Vagina (tissue), 2 donors: ENCODE data around the gene CD4. TPM values are rescaled to one million over a fixed set of nuclear protein-coding genes. Genes with fewer than 3 reads are reported as not detected.

Source experiments
- DNase-seq, 2 donors: peaks; one replicate each; pipeline ENCODE4 v3.0.0-alpha.2; 2017; ENCODE audit errors: extremely low spot score in 2 of 2
- H3K27ac ChIP-seq: fragments of 200-600 bp; sonication (generic); one replicate; pipeline ENCODE4 v1.5.1; 2019
- H3K27me3 ChIP-seq: fragments of 200-600 bp; sonication (generic); one replicate; pipeline ENCODE4 v1.5.1; 2019
- H3K36me3 ChIP-seq, 2 donors: fragments of 200-600 bp; sonication (generic); one replicate each; pipeline ENCODE4 v1.5.1; 2017 to 2019
- H3K4me1 ChIP-seq: fragments of 200-600 bp; sonication (generic); one replicate; pipeline ENCODE4 v1.5.1; 2019
- H3K4me3 ChIP-seq, 2 donors: fragments of 200-600 bp; sonication (generic); 1 replicate in 1 of 2; 2 replicates in 1 of 2; pipeline ENCODE4 v1.5.1; 2016 to 2019
- H3K9me3 ChIP-seq: fragments of 200-600 bp; sonication (generic); one replicate; pipeline ENCODE4 v1.5.1; 2019
- CTCF ChIP-seq, 3 experiments: fragments of 450-650 bp in 2 of 3; fragments of 200-600 bp in 1 of 3; sonication (generic) in 1 of 3; IDR thresholded peaks; one replicate each; pipeline ENCODE4 v1.5.1; 2017 to 2019; ENCODE audit warnings: antibody characterized with exemption in 3 of 3, mild to moderate bottlenecking in 2 of 3, moderate library complexity in 2 of 3
- POLR2A ChIP-seq, 2 donors: fragments of 450-650 bp; IDR thresholded peaks; one replicate each; pipeline ENCODE4 v1.6.1; 2017; ENCODE audit warnings: antibody characterized with exemption in 2 of 2, mild to moderate bottlenecking in 2 of 2, moderate library complexity in 2 of 2
- POLR2AphosphoS5 ChIP-seq, 2 donors: sonication (generic); formaldehyde crosslinking; IDR thresholded peaks; one replicate each; pipeline ENCODE4 v1.9.0; 2017; ENCODE audit warnings: antibody characterized with exemption in 2 of 2, mild to moderate bottlenecking in 2 of 2, low read depth in 1 of 2; ENCODE audit not compliant: insufficient read depth in 1 of 2
- intact Hi-C: fragments of 100-400 bp; cut with DNase I; formaldehyde crosslinking; loops from one replicate; pipeline ENCODE4 v1.15.1; 2023
- total RNA-seq: library from RNA; depleted of rRNA; stranded (reverse); fragments of >200 nt; gene quantifications from one replicate; pipeline ENCODE4 v1.2.3, GENCODE V29; 2016

CD4 gene
- total RNA-seq, 1 donor from 2014 or later, result 14.2 TPM

GRCh38 chr12:6792522-6793201, 3.3 kb downstream of the CD4 start:
- H3K27ac ChIP-seq, result no peak overlapping the region
- H3K36me3 ChIP-seq, result no peaks in the 10 kb centered on the region
- intact Hi-C loops, result no loop called here
- H3K4me1 ChIP-seq, result peaks cover 10% of the 10 kb centered on the region
- no peak for DNase-seq
- no peaks in the 10 kb centered on the region for H3K9me3 ChIP-seq
- no peak for TF ChIP-seq POLR2AphosphoS5 (IDR thresholded peaks at IDR 0.05; ENCODE audit: insufficient read depth in 1 of 2, low read depth in 1 of 2)
- TF ChIP-seq POLR2A (IDR thresholded peaks at IDR 0.05), result no peak
- no peak for TF ChIP-seq CTCF (IDR thresholded peaks at IDR 0.05)
- H3K27me3 ChIP-seq, result no peaks in the 10 kb centered on the region
- H3K4me3 ChIP-seq, result peak overlapping the region; percentile 16 to 18

- Histone ChIP-seq H3K4me3 (no peak overlapping the region), H3K4me1 (peaks cover 10% of the 10 kb centered on the region), H3K27ac (no peak overlapping the region), H3K27me3 (no peaks in the 10 kb centered on the region), H3K36me3 (no peaks in the 10 kb centered on the region), H3K9me3 (no peaks in the 10 kb centered on the region)
- intact Hi-C loops, result no loop called here
- TF ChIP-seq CTCF (IDR thresholded peaks at IDR 0.05), result no peak
- no peak for TF ChIP-seq POLR2A (IDR thresholded peaks at IDR 0.05)
- no peak for TF ChIP-seq POLR2AphosphoS5 (IDR thresholded peaks at IDR 0.05; ENCODE audit: insufficient read depth in 1 of 2, low read depth in 1 of 2)
- no peak for DNase-seq
Measured at GRCh38 chr12:6795088-6795487, 5.8 kb downstream of the CD4 start.

- no peaks in the 10 kb centered on the region for H3K36me3 ChIP-seq
- H3K4me1 ChIP-seq, result peaks cover 10% of the 10 kb centered on the region
- no peak overlapping the region for H3K4me3 ChIP-seq
- H3K9me3 ChIP-seq, result no peaks in the 10 kb centered on the region
- no peaks in the 10 kb centered on the region for H3K27me3 ChIP-seq
- H3K27ac ChIP-seq, result no peak overlapping the region
- DNase-seq, result no peak
- intact Hi-C loops, result no loop called here
- TF ChIP-seq CTCF (IDR thresholded peaks at IDR 0.05), result no peak
- TF ChIP-seq POLR2AphosphoS5 (IDR thresholded peaks at IDR 0.05; ENCODE audit: insufficient read depth in 1 of 2, low read depth in 1 of 2), result no peak
- no peak for TF ChIP-seq POLR2A (IDR thresholded peaks at IDR 0.05)
Measured at GRCh38 chr12:6796576-6796975, 7.2 kb downstream of the CD4 start.

GRCh38 chr12:6799147-6799546, 9.8 kb downstream of the CD4 start:
- no peaks in the 10 kb centered on the region for H3K27me3 ChIP-seq
- H3K4me3 ChIP-seq, result no peak overlapping the region
- no peak overlapping the region for H3K27ac ChIP-seq
- H3K4me1 ChIP-seq, result no peaks in the 10 kb centered on the region
- no peaks in the 10 kb centered on the region for H3K36me3 ChIP-seq
- no peak for DNase-seq
- TF ChIP-seq CTCF (IDR thresholded peaks at IDR 0.05) (no peak), POLR2A (IDR thresholded peaks at IDR 0.05) (no peak), POLR2AphosphoS5 (IDR thresholded peaks at IDR 0.05; ENCODE audit: insufficient read depth in 1 of 2, low read depth in 1 of 2) (no peak)
- no peaks in the 10 kb centered on the region for H3K9me3 ChIP-seq
- intact Hi-C loops, result no loop called here

DNA sequence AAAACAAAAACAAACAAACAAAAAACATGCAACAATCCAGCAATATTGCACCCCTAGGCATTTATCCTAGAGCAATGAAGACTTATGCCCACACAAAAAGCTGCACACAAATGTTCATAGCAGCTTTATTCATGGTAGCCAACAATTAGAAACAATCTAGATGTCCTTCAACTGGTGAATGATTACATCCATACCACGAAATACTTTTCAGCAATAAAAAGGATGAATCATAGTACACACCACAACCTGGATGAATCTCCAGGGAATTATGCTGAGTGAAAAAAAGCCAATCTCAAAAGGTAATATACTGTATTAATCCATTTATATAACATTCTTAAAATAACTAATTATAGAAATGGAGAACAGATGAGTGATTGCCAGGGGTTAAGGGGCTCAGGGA, 17.8 kb downstream of the CD4 start:
- Histone ChIP-seq H3K9me3 (no peaks in the 10 kb centered on the region), H3K4me3 (no peak overlapping the region), H3K36me3 (no peaks in the 10 kb centered on the region), H3K4me1 (no peaks in the 10 kb centered on the region), H3K27ac (no peak overlapping the region), H3K27me3 (no peaks in the 10 kb centered on the region)
- no peak for TF ChIP-seq POLR2AphosphoS5 (IDR thresholded peaks at IDR 0.05; ENCODE audit: insufficient read depth in 1 of 2, low read depth in 1 of 2)
- TF ChIP-seq POLR2A (IDR thresholded peaks at IDR 0.05), result no peak
- TF ChIP-seq CTCF (IDR thresholded peaks at IDR 0.05), result no peak
- DNase-seq, result no peak
- intact Hi-C loops, result no loop called here
